HG03139 (cell line): ENCODE results near the gene BCAM.
"Not testable (repeated sequence)": the region's sequence is repeated elsewhere in the genome, so short reads cannot be mapped to it uniquely, and the experiment has no call there.

Source experiments
- ATAC-seq: cut with Tn5 transposase; IDR thresholded peaks from one replicate; pipeline ENCODE4 v1.9.1; 2021; ENCODE audit not compliant: unreplicated experiment

The BCAM gene

DNA sequence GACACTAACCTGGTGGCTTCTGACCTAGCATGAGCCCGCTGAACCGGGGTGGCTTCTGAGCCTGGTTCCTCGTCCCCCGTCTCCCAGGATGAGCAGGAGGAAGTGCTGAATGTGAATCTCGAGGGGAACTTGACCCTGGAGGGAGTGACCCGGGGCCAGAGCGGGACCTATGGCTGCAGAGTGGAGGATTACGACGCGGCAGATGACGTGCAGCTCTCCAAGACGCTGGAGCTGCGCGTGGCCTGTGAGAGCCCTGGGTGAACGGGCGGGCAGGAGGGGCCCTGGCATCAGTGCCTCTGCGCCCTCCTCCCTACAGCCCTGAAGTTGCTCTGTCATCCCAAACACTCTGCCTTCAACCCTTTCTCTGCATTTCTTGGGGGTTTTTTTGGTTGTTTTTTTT is 5.6 kb downstream of the BCAM start:
- no peak for ATAC-seq

- no peak for ATAC-seq
Observed at GRCh38 chr19:44816301-44816700, 7.4 kb downstream of the BCAM start.

DNA sequence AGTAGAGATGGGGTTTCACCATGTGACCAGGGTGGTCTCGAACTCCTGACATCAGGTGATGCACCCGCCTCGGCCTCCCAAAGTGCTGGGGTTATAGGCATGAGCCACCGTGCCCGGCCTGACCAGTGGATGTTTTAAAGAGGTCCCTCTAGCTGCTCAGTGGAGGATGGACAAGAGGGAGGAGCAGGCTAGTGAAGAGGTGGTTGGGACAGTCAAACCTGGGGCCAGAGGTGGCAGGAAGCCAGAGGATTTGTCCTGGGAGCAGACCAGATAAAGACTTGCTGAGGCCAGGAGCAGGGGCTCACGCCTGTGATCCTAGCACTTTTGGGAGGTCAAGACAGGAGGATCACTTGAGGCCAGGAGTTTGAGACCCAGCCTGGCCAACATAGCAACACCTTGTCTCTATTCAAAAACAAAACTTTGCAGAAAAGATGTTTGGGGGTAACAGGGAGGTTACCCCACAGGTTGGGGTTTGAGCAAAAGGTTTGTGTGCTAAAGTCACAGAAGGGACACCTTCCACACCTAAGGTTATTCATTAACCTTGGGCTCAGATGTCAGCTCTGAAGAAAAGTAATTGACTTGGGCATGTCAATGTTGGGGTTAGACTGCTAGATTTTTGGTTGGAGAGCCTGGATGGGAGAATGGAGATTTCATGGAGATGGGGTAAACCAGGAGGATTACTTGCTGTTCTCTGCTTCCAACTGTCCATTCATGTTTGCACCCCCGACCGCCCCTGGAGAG is 9.0 kb downstream of the BCAM start:
- no peak for ATAC-seq

DNA sequence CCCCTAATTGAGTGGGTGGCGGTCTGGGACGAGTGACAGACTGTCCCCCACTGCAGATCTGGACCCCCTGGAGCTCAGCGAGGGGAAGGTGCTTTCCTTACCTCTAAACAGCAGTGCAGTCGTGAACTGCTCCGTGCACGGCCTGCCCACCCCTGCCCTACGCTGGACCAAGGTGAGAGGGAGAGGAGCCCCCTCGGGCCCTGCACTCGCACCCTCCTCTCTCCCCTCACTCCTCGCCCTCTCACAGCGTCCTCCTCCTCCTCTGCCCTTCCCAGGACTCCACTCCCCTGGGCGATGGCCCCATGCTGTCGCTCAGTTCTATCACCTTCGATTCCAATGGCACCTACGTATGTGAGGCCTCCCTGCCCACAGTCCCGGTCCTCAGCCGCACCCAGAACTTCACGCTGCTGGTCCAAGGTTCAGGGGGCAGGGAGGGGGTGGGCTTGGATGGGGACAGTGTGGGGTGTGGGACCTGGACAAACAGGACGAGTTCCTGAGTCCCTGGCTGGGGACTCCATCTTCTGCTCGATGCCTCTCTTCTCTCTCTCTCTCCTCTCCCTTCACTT is 9.6 kb downstream of the BCAM start:
- ATAC-seq = no peak

DNA sequence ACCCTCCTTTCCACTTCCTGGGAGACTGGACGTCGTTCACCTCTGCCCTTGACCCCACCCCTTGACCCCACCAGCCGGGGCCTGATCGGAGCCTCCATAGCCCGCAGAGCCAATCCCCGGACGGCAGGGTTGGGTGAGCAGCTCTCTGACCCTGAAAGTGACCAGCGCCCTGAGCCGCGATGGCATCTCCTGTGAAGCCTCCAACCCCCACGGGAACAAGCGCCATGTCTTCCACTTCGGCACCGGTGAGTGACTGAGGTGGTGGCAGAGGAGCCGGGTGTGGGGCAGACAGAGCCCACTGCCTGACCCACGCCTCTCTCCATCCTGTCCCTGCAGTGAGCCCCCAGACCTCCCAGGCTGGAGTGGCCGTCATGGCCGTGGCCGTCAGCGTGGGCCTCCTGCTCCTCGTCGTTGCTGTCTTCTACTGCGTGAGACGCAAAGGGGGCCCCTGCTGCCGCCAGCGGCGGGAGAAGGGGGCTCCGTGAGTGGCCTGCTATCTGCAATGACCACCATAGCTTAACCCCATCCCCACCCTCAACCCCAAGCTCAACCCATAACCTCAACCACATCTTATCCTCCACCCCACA is 10.4 kb downstream of the BCAM start:
- ATAC-seq = no peak

GRCh38 chr19:44820648-44821609 is 12.0 kb downstream of the BCAM start:
- ATAC-seq = no peak

GRCh38 chr19:44822177-44822576 is 13.3 kb downstream of the BCAM start:
- ATAC-seq = no peak

- no peak for ATAC-seq
Observed at GRCh38 chr19:44822670-44823372, 13.9 kb downstream of the BCAM start.

GRCh38 chr19:44823373-44823698 is 14.4 kb downstream of the BCAM start:
- no peak for ATAC-seq

- ATAC-seq = no peak
Observed at GRCh38 chr19:44824761-44825160, 15.9 kb downstream of the BCAM start.

GRCh38 chr19:44832875-44833274 is 24.0 kb downstream of the BCAM start:
- ATAC-seq = not testable (repeated sequence)

DNA sequence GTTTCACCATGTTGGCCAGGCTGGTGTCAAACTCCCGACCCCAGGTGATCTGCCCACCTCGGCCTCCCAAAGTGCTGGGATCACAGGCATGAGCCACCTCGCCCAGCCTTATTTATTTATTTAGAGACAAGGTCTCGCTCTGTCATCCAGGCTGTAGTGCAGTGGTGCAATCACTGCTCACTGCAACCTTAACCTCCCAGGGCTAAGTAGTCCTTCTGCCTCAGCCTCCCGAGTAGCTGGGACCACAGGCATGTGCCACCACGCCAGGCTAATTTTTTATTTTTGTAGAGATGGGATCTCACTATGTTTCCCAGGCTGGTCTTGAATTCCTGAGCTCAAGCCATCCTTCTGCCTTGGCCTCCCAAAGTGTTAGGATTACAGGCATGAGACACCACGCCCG is 25.5 kb downstream of the BCAM start:
- not testable (repeated sequence) for ATAC-seq

DNA sequence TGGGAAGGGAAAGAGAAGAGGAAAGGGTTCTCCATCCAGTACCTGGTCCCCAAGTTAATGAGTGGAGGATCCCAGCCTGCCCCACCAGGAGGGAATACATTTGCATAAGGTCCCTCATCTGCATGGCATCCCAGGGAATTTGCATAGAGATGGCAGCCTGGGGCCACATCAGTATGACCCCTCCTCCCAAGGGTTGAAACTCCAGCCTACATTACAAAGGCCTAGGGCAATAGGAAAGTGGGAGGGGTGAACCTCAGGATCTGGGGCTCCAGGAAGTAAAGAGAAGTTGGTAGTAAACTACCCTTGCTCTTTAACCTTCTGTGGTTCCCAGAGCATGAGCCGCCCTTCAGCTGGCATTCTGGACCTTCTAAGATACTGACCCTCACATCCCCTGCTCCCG is 30.4 kb downstream of the BCAM start:
- ATAC-seq = no peak

- no peak for ATAC-seq
Observed at GRCh38 chr19:44840811-44841210, 31.9 kb downstream of the BCAM start.

GRCh38 chr19:44841231-44841630 is 32.3 kb downstream of the BCAM start:
- no peak for ATAC-seq

DNA sequence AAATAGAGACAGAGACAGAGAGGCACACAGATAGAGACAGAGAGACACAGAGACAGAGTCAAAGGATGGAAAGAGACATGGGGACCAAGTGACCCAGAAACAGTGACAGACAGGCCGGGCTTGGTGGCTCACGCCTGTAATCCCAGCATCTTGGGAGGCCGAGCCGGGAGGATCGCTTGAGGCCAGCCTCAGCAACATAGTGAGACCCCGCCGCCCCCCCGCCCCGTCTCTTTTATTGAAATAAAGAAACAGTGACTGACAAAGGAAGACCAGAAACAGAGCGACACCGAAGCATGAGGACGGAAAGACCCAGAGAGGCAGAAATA is 36.3 kb downstream of the BCAM start:
- no peak for ATAC-seq

DNA sequence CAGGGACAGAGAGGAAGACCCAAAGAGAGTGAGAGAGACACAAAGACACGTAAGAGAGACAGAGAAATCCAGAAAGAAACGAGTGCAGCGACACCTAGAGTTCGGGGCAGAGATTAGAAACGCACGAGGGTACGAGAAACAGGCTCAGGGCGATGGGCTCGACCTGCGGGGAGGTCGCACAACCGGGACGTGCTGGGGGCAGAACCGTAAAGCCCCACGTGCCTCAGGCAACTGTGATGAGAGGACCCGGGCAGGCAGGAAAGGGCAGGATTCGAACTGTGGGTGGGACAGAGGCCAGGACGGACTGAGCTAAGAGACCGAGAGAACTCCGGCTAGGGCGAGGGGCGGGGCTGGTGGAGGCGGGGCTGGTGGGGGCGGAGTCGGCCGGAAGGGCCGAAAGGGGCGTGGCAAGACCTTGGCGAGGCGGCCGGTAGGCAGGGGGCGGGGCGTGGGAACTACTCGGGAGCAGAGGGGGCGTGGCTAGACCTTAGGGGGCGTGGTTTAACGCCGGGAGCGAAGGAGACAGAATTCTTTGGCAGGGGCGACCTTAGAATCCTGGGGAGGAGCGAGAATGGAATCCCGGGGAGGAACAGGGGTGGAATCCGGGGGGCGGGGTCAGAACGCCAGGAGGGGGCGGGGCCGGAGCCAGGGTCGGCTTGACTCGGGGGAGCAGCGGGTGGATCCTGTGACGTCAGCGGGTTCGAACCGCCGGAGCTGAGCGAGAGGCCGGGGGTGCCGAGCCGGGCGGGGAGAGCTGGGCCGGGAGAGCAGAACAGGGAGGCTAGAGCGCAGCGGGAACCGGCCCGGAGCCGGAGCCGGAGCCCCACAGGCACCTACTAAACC is 36.9 kb downstream of the BCAM start, which contains the start of gene NECTIN2:
TSS of gene NECTIN2 (plus strand) at position 686 of the 843 bp plus-strand sequence. CDS start 229 bp downstream, outside the sequence.
- ATAC-seq = no peak

GRCh38 chr19:44846455-44847143 is 37.7 kb downstream of the BCAM start:
- ATAC-seq = no peak
